Inflammatory macrophage treated with lipopolysaccharide for 1 hour (primary cell): ENCODE measurements around the gene HPS4.
"Not testable (repeated sequence)": the region's sequence is repeated elsewhere in the genome, so short reads cannot be mapped to it uniquely, and the experiment has no call there.

Experiments used
- DNase-seq, 2 donors: peaks; one replicate each; pipeline ENCODE4 v3.0.0-alpha.2; 2020 to 2022

The HPS4 gene

DNA sequence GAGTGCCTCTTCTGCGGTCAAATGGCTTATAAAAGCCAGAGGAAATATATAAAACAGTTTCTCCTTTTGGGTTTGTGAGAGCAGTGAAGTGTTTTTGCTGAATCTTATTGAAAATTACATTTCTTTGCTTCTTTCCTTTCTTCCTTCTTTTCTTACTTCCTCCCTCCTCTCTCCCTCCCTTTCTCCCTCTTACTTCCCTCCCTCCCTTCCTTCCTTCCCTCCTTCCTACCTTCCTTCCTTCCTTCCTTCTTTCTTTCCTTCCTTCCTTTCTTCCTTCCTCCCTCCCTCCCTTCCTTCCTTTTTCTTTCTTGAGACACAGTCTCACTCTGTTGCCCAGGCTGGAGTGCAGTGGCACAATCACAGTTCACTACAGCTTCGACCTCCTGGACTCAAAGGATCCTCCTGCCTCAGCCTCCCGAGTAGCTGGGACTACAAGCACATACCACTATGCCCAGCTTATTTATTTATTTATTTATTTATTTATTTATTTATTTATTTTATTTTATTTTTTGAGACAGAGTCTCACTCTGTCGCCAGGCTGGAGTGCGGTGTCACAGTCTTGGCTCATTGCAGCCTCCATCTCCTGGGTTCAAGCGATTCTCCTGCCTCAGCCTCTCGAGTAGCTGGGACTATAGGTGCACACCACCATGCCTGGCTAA is 74.9 kb downstream of the HPS4 start:
- DNase-seq = not testable (repeated sequence)

DNA sequence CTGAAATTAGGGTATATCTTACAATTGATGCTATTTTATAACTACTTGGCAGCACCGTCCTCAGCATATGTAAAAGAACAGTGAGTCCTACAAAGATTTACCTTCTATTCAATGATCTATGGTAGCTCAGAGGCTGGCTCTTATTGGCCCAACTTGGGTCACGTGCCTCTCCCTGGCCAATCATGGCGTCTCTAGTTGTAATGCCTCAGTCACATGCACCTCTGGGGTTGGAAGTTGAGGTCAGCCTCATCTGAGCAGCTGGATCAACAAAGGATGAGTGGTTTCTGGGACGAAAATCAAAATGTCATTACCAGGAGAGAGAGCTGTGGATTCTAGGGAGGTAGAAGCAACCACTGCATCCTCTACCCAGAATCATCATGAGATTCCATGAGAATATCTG is 77.5 kb downstream of the HPS4 start:
- no peak for DNase-seq

DNA sequence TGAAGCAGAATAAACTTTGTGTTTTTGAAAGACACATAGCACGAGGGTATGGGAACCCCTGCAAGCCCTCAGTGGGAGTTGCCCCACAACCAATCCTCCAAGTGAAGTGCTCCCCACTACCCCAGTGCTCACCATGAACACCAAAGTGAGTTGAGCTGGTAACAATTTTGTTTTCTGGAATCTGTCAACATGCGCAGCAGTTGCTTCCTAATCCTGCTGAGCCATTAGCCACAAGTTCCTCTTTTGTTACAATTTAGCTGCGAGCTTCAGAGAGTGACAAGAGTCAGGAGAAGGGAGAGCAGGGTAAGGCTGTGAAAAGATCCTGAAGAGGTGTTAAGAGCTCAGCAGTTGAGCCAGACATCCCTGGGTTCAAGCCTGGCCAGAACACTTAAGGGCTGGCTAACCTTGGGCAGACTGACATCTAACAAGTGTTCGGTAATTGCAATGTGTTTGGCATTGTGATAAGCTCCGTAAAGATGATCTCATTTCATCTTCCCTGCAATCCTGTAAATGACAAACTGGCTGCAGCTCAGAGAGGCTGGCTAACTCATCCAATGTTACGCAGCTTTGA is 78.6 kb downstream of the HPS4 start:
- peak; percentile 58 to 65 for DNase-seq

DNA sequence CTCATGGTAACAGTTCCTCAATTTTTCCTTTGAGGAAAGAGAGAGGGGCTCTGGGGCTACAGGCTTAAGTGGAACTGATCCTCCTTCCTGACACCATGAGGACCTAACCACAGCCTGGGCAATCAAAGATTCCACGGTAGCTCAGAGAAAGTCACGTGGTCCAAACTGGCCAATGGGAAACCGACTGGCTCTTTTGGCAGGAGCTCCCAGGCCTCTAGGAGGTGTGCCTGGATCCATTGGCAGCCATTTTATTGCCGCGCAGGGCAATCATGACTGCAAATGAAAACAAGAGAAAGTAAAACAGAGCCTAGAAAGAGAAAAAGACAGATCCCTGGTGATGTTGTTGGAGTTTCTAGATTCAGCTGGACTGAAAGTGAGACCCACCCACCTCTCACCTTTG is 81.9 kb downstream of the HPS4 start:
- DNase-seq = no peak
